Esophagus (tissue), 2 donors: ENCODE measurements around the gene CSNK1D. TPM values are rescaled to one million over a fixed set of nuclear protein-coding genes. Genes with fewer than 3 reads are reported as not detected.

ENCODE experiments used
- H3K27ac ChIP-seq, 2 donors: one replicate each; pipeline ENCODE4 v1.5.1; 2013; ENCODE audit warnings: low read depth in 2 of 2, mild to moderate bottlenecking in 2 of 2, inconsistent platforms in 1 of 2, low read length in 1 of 2, moderate library complexity in 1 of 2
- H3K27me3 ChIP-seq, 2 donors: one replicate each; pipeline ENCODE4 v1.6.1; 2013; ENCODE audit warnings: low read length in 2 of 2, control low read depth in 1 of 2, mild to moderate bottlenecking in 1 of 2; ENCODE audit not compliant: insufficient read depth in 2 of 2, control insufficient read depth in 1 of 2
- H3K36me3 ChIP-seq, 2 donors: one replicate each; pipeline ENCODE4 v1.6.1; 2013; ENCODE audit warnings: low read length in 1 of 2; ENCODE audit not compliant: control insufficient read depth in 2 of 2, insufficient read depth in 2 of 2
- H3K4me1 ChIP-seq, 2 donors: one replicate each; pipeline ENCODE4 v1.6.1; 2013; ENCODE audit warnings: low read length in 1 of 2; ENCODE audit not compliant: control insufficient read depth in 2 of 2, insufficient read depth in 2 of 2
- H3K4me3 ChIP-seq, 2 donors: one replicate each; pipeline ENCODE4 v1.5.1; 2013; ENCODE audit warnings: low read length in 2 of 2, mild to moderate bottlenecking in 2 of 2, low read depth in 1 of 2, moderate library complexity in 1 of 2
- H3K9me3 ChIP-seq, 2 donors: one replicate each; pipeline ENCODE4 v1.6.1; 2013; ENCODE audit warnings: mild to moderate bottlenecking in 2 of 2, low read depth in 1 of 2, low read length in 1 of 2, moderate library complexity in 1 of 2; ENCODE audit not compliant: control insufficient read depth in 2 of 2, insufficient read depth in 1 of 2
- WGBS, 2 donors: extraction: QIAGEN DNeasy Blood & Tissue Kit; methylation state at CpG; one replicate each; pipeline ENCODE4 v1.1.7; 2013; 5-methylcytosine and 5-hydroxymethylcytosine counted together
- polyA plus RNA-seq, 2 donors: library from polyadenylated mRNA; stranded (reverse); fragments of 200-250 nt; gene quantifications; one replicate each; pipeline ENCODE4 v1.2.3, GENCODE V29; 2013
- donor health status: healthy with polysubstance abuse.
- donor health status: Bipolar disorder and iron deficiency.

CSNK1D gene
- polyA plus RNA-seq, 2 donors, result 63.7 to 79.6 TPM

- peaks cover 5 to 29% of the 10 kb centered on the region in 2 donors for H3K4me1 ChIP-seq
- H3K36me3 ChIP-seq, result no peaks in the 10 kb centered on the region
- WGBS, 2 donors, result 80 to 83% methylated on average over 12 of the region's 12 CpGs
- no peaks in the 10 kb centered on the region for H3K27me3 ChIP-seq
- H3K9me3 ChIP-seq, result no peaks in the 10 kb centered on the region
- no peak overlapping the region for H3K4me3 ChIP-seq
- no peak overlapping the region for H3K27ac ChIP-seq
These were observed 27.9 kb upstream of the CSNK1D start for GRCh38 chr17:82301300-82301915.

GRCh38 chr17:82300707-82301270 is 27.3 kb upstream of the CSNK1D start:
- no peak overlapping the region for H3K27ac ChIP-seq
- H3K4me3 ChIP-seq, result no peak overlapping the region
- WGBS, 2 donors, result 28 to 30% methylated on average over 21 of the region's 21 CpGs
- H3K4me1 ChIP-seq, result peaks cover 5 to 29% of the 10 kb centered on the region in 2 donors
- no peaks in the 10 kb centered on the region for H3K36me3 ChIP-seq
- H3K9me3 ChIP-seq, result no peaks in the 10 kb centered on the region
- no peaks in the 10 kb centered on the region for H3K27me3 ChIP-seq

- H3K4me3 ChIP-seq, result no peak overlapping the region
- H3K4me1 ChIP-seq, result peaks cover 5 to 29% of the 10 kb centered on the region in 2 donors
- no peaks in the 10 kb centered on the region for H3K36me3 ChIP-seq
These were observed 26.7 kb upstream of the CSNK1D start for GRCh38 chr17:82300228-82300627.

GRCh38 chr17:82299452-82299851 is 26.0 kb upstream of the CSNK1D start:
- Histone ChIP-seq H3K27ac (peak overlapping the region in 1 of 2 donors; percentile 98), H3K4me3 (no peak overlapping the region), H3K4me1 (peaks cover 5 to 31% of the 10 kb centered on the region in 2 donors), H3K36me3 (no peaks in the 10 kb centered on the region), H3K9me3 (no peaks in the 10 kb centered on the region), H3K27me3 (no peaks in the 10 kb centered on the region)
- WGBS, 2 donors, result 86 to 89% methylated on average over 10 of the region's 10 CpGs

More at GRCh38 chr17:82300228-82300627, 26.7 kb upstream of the CSNK1D start:
- Histone ChIP-seq H3K9me3 (no peaks in the 10 kb centered on the region), H3K27ac (peak overlapping the region in 1 of 2 donors; percentile 5), H3K27me3 (no peaks in the 10 kb centered on the region)
- 87 to 91% methylated on average over 13 of the region's 13 CpGs for WGBS, 2 donors

- no peaks in the 10 kb centered on the region for H3K27me3 ChIP-seq
- H3K4me3 ChIP-seq, result peak overlapping the region; percentile 31 to 43
- H3K36me3 ChIP-seq, result no peaks in the 10 kb centered on the region
- no peaks in the 10 kb centered on the region for H3K9me3 ChIP-seq
- H3K4me1 ChIP-seq, result peaks cover 5 to 33% of the 10 kb centered on the region in 2 donors
- peak overlapping the region; percentile 96 to 98 for H3K27ac ChIP-seq
- 62 to 65% methylated on average over 27 of the region's 27 CpGs for WGBS, 2 donors
These were observed 25.3 kb upstream of the CSNK1D start for GRCh38 chr17:82298538-82299421.

GRCh38 chr17:82297714-82298537 is 24.4 kb upstream of the CSNK1D start:
- Histone ChIP-seq H3K4me1 (peaks cover 5 to 33% of the 10 kb centered on the region in 2 donors), H3K27me3 (no peaks in the 10 kb centered on the region), H3K36me3 (no peaks in the 10 kb centered on the region), H3K27ac (peak overlapping the region; percentile 96 to 98), H3K4me3 (peak overlapping the region; percentile 31 to 43), H3K9me3 (no peaks in the 10 kb centered on the region)
- WGBS, 2 donors, result 1 to 3% methylated on average over 35 to 36 of the region's 36 CpGs

- Histone ChIP-seq H3K27me3 (no peaks in the 10 kb centered on the region), H3K27ac (peak overlapping the region; percentile 96 to 98), H3K4me1 (peaks cover 5 to 34% of the 10 kb centered on the region in 2 donors), H3K4me3 (peak overlapping the region; percentile 6 to 24), H3K9me3 (no peaks in the 10 kb centered on the region), H3K36me3 (no peaks in the 10 kb centered on the region)
- WGBS, 2 donors, result 22 to 35% methylated on average over 19 of the region's 19 CpGs
These were observed 23.8 kb upstream of the CSNK1D start for GRCh38 chr17:82297280-82297713.

- no peaks in the 10 kb centered on the region for H3K27me3 ChIP-seq
- H3K36me3 ChIP-seq, result no peaks in the 10 kb centered on the region
- H3K4me1 ChIP-seq, result peaks cover 5 to 30% of the 10 kb centered on the region in 2 donors
- H3K4me3 ChIP-seq, result peak overlapping the region in 1 of 2 donors; percentile 24
- WGBS, 2 donors, result 41 to 47% methylated on average over 7 of the region's 7 CpGs
- peak overlapping the region; percentile 96 to 98 for H3K27ac ChIP-seq
- H3K9me3 ChIP-seq, result no peaks in the 10 kb centered on the region
These were observed 23.2 kb upstream of the CSNK1D start for GRCh38 chr17:82296511-82297279.
